Transverse colon (tissue), 4 donors: ENCODE data around the gene NDUFAF2.

Source experiments
- EP300 ChIP-seq: sonication (generic); formaldehyde crosslinking; IDR thresholded peaks from one replicate; pipeline ENCODE4 v1.6.1; 2017; ENCODE audit warnings: antibody characterized with exemption, low read depth
- POLR2A ChIP-seq: fragments of 450-650 bp; IDR thresholded peaks from one replicate; pipeline ENCODE4 v1.6.1; 2016; ENCODE audit warnings: antibody characterized with exemption, mild to moderate bottlenecking, moderate library complexity
- POLR2AphosphoS5 ChIP-seq, 3 donors: sonication (generic); formaldehyde crosslinking; IDR thresholded peaks; one replicate each; pipeline ENCODE4 v1.6.1; 2016; ENCODE audit warnings: antibody characterized with exemption in 3 of 3
- TF ChIP-seq, protein P1 (sequence below), 5 experiments: fragments of 200-600 bp in 3 of 5; fragments of 450-650 bp in 2 of 5; sonication (generic) in 3 of 5; IDR thresholded peaks; 1 replicate in 2 of 5; 2 replicates in 3 of 5; pipeline ENCODE4 v1.5.1; 2016 to 2017; ENCODE audit warnings: antibody characterized with exemption in 5 of 5, inconsistent platforms in 3 of 5, mild to moderate bottlenecking in 2 of 5, moderate library complexity in 1 of 5

DNA sequence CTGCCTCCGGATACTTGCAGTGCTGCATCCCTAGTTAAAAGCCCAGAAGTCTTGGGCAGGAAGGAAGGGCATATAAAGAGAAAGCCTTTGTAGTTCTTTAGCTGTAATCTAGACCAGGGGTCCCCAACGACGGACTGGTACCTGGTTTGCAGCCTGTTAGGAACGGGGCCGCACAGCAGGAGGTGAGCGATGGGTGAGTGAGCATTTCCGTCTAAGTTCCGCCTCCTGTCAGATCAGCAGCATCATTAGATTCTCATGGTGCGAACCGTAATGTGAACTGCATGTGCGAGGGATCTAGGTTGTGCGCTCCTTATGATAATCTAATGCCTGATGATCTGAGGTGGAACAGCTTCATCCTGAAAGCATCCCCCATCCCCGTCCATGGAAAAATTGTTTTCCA is 218.9 kb downstream of the NDUFAF2 start:
- TF ChIP-seq, protein P1, sequence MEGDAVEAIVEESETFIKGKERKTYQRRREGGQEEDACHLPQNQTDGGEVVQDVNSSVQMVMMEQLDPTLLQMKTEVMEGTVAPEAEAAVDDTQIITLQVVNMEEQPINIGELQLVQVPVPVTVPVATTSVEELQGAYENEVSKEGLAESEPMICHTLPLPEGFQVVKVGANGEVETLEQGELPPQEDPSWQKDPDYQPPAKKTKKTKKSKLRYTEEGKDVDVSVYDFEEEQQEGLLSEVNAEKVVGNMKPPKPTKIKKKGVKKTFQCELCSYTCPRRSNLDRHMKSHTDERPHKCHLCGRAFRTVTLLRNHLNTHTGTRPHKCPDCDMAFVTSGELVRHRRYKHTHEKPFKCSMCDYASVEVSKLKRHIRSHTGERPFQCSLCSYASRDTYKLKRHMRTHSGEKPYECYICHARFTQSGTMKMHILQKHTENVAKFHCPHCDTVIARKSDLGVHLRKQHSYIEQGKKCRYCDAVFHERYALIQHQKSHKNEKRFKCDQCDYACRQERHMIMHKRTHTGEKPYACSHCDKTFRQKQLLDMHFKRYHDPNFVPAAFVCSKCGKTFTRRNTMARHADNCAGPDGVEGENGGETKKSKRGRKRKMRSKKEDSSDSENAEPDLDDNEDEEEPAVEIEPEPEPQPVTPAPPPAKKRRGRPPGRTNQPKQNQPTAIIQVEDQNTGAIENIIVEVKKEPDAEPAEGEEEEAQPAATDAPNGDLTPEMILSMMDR (IDR thresholded peaks at IDR 0.05) = no peak
- TF ChIP-seq POLR2AphosphoS5 (IDR thresholded peaks at IDR 0.05) (no peak), POLR2A (no peak), EP300 (no peak)
